ENCODE results near the gene GAB3.

DNA sequence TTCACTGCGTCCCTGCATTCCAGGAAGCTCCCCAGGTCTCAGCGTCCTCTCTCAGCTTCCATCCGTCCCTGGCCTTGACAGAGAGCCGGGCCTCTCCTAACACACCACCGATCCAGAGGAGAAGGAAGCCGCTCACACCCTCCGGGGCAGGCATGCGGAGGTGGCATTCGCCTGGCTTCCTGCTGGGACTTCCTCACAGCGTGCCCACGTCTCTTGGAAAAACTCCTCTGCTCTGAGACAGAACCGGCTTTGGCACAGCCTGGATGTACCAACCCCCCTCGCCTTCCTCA, 100.7 kb downstream of the GAB3 start:
- TF ChIP-seq, protein P1, sequence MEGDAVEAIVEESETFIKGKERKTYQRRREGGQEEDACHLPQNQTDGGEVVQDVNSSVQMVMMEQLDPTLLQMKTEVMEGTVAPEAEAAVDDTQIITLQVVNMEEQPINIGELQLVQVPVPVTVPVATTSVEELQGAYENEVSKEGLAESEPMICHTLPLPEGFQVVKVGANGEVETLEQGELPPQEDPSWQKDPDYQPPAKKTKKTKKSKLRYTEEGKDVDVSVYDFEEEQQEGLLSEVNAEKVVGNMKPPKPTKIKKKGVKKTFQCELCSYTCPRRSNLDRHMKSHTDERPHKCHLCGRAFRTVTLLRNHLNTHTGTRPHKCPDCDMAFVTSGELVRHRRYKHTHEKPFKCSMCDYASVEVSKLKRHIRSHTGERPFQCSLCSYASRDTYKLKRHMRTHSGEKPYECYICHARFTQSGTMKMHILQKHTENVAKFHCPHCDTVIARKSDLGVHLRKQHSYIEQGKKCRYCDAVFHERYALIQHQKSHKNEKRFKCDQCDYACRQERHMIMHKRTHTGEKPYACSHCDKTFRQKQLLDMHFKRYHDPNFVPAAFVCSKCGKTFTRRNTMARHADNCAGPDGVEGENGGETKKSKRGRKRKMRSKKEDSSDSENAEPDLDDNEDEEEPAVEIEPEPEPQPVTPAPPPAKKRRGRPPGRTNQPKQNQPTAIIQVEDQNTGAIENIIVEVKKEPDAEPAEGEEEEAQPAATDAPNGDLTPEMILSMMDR (conservative IDR thresholded peaks at IDR 0.05 in 1 of 2, IDR thresholded peaks at IDR 0.05 in 1 of 2; ENCODE audit: extremely low read depth in 1 of 2, insufficient read depth in 1 of 2, low read depth in 1 of 2, low read length in 2 of 2): no peak
- TF ChIP-seq EZH2 (IDR thresholded peaks at IDR 0.05; ENCODE audit: borderline replicate concordance, low read length): no peak

Measured in mammary epithelial cell (primary cell).